ENCODE results near the gene CENPW. TPM values are rescaled to one million over a fixed set of nuclear protein-coding genes. Genes with fewer than 3 reads are reported as not detected.

Gene CENPW
- total and polyA plus RNA-seq, 11 donors = 0.39 to 7.9 (median 0.78) TPM; not detected in 4

DNA sequence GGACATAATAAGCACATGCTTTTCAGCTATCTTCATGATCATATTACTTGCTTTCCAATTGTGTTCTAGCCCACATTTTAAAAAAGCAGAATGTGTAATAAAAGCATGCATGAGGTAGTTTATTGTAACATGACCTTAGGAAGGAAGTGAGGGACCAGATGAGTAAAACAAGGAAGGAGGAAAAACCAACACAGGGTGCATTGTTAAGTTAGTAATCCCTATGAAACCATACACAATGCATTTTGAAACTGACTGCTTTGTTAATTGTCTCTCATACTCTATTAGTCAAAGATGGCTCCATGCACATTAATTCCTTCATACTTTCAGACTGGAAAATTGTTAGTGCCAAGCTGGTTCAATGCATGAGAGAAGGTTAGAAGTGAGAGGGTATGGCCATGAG is 37.7 kb upstream of the CENPW start:
- ATAC-seq = no peak
- DNase-seq = no peak
- H3K27me3 ChIP-seq = no peaks in the 10 kb centered on the region
- H3K36me3 ChIP-seq = no peaks in the 10 kb centered on the region
- intact Hi-C loops (cut with DNase I) = no loop called here
- H3K9me3 ChIP-seq = no peaks in the 10 kb centered on the region
- no peak overlapping the region for H3K4me3 ChIP-seq
- H3K27ac ChIP-seq = no peak overlapping the region
- no peaks in the 10 kb centered on the region for H3K4me1 ChIP-seq
- no peak for TF ChIP-seq POLR2A (IDR thresholded peaks at IDR 0.05)
- TF ChIP-seq, protein P1, sequence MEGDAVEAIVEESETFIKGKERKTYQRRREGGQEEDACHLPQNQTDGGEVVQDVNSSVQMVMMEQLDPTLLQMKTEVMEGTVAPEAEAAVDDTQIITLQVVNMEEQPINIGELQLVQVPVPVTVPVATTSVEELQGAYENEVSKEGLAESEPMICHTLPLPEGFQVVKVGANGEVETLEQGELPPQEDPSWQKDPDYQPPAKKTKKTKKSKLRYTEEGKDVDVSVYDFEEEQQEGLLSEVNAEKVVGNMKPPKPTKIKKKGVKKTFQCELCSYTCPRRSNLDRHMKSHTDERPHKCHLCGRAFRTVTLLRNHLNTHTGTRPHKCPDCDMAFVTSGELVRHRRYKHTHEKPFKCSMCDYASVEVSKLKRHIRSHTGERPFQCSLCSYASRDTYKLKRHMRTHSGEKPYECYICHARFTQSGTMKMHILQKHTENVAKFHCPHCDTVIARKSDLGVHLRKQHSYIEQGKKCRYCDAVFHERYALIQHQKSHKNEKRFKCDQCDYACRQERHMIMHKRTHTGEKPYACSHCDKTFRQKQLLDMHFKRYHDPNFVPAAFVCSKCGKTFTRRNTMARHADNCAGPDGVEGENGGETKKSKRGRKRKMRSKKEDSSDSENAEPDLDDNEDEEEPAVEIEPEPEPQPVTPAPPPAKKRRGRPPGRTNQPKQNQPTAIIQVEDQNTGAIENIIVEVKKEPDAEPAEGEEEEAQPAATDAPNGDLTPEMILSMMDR (IDR thresholded peaks at IDR 0.05) = no peak

DNA sequence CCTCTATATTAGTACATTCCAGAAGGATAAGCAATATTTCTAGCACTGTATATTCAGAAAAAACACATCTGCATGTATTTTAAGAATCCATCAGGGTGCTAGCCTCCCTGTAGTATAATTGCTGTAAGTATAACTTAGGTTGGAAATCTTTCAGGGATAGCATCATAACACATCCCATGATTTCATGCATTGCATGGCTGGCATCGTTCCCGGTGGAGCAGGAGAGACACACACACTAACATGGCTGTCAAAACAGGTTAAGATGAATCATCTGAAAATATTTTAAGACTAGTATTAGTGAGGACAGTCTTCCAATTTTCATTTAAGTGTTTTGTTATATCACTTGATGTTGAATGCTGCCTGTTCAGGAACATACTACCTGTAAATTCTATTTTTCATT is 32.1 kb upstream of the CENPW start:
- WGBS, 4 donors = 69 to 80% (median 78%) methylated on average over 2 of the region's 2 CpGs
- TF ChIP-seq, protein P1 (IDR thresholded peaks at IDR 0.05) = no peak
- no peak for TF ChIP-seq POLR2A (IDR thresholded peaks at IDR 0.05)
- no peaks in the 10 kb centered on the region for H3K27me3 ChIP-seq
- ATAC-seq (no peak), DNase-seq (no peak)
- H3K36me3 ChIP-seq = no peaks in the 10 kb centered on the region
- H3K9me3 ChIP-seq = no peaks in the 10 kb centered on the region
- intact Hi-C loops (cut with DNase I) = no loop called here
- no peaks in the 10 kb centered on the region for H3K4me1 ChIP-seq
- no peak overlapping the region for H3K27ac ChIP-seq
- no peak overlapping the region for H3K4me3 ChIP-seq

DNA sequence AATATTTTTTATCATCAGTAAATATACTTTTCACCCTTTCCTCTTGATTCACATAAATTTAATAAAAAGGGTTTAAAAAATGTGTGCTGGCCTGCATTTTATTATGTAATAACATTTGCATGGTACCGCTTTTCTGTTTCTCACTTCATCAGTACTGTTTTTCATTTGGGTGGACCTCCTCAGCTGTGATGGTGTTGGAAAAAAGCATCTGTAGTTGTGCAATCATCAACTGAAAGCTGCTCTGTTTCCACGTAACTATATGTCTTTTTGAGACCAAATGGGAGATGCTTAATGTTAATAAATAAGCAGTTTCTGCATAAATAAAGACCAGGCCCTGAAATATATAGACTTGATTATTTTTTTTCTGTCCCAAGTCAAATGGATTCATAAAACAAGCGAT is 31.6 kb upstream of the CENPW start:
- no peaks in the 10 kb centered on the region for H3K4me1 ChIP-seq
- ATAC-seq (no peak), DNase-seq (no peak)
- H3K27me3 ChIP-seq = no peaks in the 10 kb centered on the region
- intact Hi-C loops (cut with DNase I) = no loop called here
- no peak overlapping the region for H3K27ac ChIP-seq
- H3K9me3 ChIP-seq = no peaks in the 10 kb centered on the region
- no peak for TF ChIP-seq POLR2A (IDR thresholded peaks at IDR 0.05)
- TF ChIP-seq, protein P1 (IDR thresholded peaks at IDR 0.05) = no peak
- no peak overlapping the region for H3K4me3 ChIP-seq
- 79 to 90% (median 89%) methylated on average over 3 of the region's 3 CpGs for WGBS, 4 donors
- no peaks in the 10 kb centered on the region for H3K36me3 ChIP-seq

DNA sequence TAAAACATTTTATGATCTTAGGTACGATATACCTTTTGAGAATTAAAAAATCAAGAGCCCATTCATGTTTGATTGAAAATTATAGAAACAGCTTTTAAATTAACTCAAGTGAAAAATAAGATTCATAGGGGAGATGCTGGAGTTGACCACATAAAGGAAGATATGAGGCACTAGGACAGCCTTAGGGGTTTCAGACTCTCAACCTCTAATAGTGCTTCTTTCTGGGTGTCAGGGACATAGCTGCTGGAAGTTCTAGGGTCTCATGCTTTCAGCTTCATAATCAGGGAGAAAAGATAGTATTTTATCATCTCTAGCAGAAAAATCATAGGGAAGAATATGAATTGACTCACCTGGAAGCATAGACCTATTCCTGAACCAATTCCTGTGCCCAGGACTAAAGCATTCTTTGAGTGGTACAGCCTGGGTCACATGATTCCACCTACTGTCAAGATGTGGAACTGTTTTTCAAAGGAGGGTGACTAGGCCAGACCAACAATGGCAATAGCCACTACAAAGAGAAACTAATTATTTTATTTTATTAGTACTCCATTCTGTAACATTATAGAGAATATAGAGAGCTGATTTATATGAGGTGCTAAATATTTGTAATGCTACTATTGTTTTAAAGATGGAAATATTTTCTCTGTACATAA is 27.8 kb upstream of the CENPW start:
- H3K9me3 ChIP-seq = no peaks in the 10 kb centered on the region
- no peak overlapping the region for H3K4me3 ChIP-seq
- H3K27ac ChIP-seq = no peak overlapping the region
- 91 to 94% (median 93%) methylated on average over 1 of the region's 1 CpG for WGBS, 4 donors
- TF ChIP-seq, protein P1 (IDR thresholded peaks at IDR 0.05) = peak in 2 of 12 donors; percentile 3 to 12
- TF ChIP-seq POLR2A (IDR thresholded peaks at IDR 0.05) = no peak
- no peaks in the 10 kb centered on the region for H3K36me3 ChIP-seq
- H3K4me1 ChIP-seq = no peaks in the 10 kb centered on the region
- no peaks in the 10 kb centered on the region for H3K27me3 ChIP-seq
- DNase-seq (no peak), ATAC-seq (no peak)
- intact Hi-C loops (cut with DNase I) = no loop called here
